GM21367 (cell line): ENCODE results near the gene GZF1.

ENCODE experiments used
- ATAC-seq: cut with Tn5 transposase; IDR thresholded peaks from one replicate; pipeline ENCODE4 v1.9.1; 2021; ENCODE audit not compliant: unreplicated experiment

GZF1 gene

GRCh38 chr20:23404196-23404595 is 42.2 kb downstream of the GZF1 start:
- ATAC-seq: no peak

DNA sequence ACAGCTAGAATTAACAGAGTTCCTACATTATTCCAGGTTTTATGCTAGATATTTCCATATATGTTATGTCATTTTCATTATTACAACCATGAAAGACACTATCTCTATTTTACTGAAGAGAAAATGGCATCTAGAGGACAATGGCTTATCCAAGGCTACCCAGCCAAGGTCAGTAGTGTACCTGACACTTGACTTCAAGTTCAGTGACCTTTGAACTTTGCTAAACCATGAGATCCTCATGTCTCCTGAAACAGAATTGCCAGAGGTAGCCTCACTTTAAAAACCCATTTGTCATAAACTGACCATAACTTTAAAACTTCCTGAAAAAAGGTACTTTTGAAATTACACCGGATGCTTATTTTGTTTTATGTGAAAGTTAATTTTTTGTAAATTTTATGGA is 44.9 kb downstream of the GZF1 start:
- no peak for ATAC-seq

GRCh38 chr20:23407781-23408464 is 45.9 kb downstream of the GZF1 start:
- ATAC-seq: peak; percentile 76

DNA sequence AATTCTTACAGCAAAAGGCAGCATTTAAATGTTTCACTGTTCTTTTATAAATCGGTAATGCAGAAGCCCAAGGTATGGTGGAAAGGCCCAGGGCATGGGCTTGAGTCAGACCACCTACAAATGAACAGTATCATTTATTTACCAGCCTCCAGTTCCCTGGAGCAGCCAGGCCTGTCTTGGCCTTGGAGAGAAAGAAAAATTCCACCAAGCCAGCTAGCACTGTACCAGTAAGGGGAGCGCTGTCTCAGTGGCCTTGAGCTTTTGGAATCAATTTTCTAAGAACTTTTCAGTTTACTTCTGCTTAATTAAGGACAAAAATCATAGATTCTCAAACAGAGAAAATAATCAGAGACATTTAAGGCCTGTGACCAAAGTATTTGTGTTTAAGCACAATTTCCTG is 47.0 kb downstream of the GZF1 start:
- no peak for ATAC-seq

GRCh38 chr20:23409800-23410199 is 47.8 kb downstream of the GZF1 start:
- ATAC-seq: no peak

DNA sequence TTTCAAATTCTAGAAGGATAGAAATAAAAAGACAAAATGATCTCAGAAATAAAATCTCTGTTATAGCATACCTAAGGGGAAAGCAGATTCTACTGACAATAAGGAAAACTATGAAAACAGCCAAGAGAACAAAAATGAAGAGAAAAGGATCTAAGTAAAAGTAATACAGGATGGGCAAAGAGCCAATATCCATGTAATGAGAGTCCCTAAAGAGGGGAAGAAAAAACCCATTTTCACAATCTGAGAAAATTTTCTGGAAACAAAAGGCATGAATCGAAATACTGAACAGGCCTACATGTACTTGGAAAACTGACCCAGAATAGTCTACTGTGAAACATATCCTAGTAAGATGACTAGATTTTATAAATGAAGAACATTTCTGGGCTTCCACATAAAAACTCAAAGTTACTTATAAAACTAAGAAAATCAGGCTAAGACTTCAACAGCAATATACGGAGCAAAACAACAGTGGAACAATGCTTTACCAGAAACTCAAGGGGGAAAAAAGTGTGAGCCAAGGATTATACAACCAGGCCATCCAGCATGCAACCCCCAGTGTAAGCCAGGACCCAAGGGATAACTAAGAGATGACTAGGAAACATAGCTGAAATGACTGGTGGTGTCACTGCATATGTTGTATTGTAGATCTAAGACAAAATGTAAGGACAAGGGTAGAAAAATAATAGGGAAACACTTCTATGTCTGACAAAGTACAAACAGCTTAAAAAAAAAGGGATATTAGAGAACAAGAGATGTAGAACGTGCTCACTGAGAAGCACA is 49.1 kb downstream of the GZF1 start:
- no peak for ATAC-seq

DNA sequence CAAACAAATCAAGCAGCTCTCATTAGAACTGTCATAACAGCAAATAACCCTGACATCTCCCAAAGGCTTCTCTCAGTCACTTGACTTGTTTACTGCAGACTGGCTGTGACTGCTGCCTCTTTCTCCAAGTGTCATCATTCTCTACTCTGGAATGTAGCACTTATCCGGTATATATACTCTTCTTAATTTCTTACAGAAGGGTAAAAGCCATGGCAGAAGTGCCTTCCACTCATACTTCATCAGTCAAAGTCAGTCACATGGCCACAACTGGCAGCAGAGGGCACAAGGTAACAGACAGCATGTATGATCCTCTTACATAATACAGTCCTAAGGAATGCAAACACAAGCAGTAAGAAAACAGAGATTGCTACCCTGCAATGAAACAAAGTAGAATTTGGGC is 50.0 kb downstream of the GZF1 start:
- ATAC-seq: no peak

DNA sequence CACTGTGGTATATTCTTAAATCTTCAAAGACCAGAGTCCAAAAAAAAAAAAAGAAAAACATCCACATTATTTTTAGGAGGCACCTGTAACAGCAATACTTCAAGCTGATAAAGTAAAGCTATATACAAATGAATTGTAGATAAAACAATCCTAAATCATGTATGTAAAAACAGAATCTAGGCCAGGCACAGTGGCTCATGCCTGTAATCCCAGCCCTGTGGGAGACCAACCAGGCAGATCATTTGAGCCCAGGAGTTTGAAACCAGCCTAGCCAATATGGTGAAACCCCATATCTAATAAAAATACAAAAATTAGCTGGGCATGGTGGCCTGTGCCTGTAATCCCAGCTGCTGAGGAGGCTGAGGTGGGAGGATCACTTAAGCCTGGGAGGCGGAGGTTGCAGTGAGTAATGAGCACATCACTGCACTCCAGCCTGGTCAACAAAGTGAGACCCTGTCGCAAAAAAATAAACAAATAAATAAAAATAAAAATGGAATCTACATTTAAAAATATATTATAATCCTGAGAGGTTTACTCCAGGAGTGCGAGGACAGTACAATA is 52.0 kb downstream of the GZF1 start:
- ATAC-seq: no peak

- no peak for ATAC-seq
These were observed 52.7 kb downstream of the GZF1 start for GRCh38 chr20:23414526-23415188.

GRCh38 chr20:23415555-23415954 is 53.6 kb downstream of the GZF1 start:
- no peak for ATAC-seq

DNA sequence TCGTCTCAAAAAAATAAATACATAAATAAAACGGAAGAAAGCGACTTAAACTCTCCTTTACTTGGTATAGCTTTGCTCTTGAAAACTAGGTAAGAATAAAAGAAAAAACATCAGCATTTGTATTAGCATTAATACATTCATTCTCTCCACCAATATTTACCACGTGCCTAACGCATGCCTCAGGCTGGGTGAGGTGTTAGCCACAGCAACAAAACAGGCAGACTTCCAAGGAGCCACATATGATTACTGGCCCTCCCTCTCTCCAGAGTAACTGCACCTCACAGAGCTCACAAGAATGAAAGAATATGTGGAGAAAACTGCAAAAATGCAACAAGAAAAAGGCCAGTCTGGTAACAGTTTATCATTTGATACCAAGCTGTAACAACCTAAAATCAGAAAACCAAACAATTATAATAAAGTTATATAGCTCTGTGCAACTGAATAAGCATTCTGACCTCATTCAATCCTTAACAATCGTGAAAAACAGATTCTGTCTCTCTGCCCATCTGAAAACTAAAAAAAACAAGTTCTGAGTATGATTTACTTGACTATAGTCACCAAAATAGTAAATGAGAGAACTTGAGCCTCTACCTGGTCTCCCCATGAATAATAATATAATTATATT is 54.1 kb downstream of the GZF1 start:
- ATAC-seq: no peak

DNA sequence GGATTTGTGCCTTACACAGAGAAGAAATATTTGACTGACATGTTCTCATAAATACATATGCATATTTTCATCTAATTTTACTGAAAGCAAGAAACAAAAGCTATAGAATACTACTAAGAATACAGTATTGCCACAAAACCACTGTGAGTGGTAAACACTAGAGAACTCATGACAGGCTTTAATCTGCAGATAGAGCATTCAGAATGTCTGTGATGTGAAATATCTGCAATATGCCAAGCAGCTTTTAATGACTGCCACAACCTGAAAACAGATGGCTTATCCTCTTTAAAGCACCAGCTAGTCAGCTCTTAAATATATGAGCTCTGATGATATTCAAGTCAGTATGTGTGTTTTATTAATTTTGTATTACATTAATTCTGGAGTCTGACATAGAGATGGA is 55.9 kb downstream of the GZF1 start:
- ATAC-seq: no peak

GRCh38 chr20:23419657-23419994 is 57.6 kb downstream of the GZF1 start:
- ATAC-seq: no peak

- no peak for ATAC-seq
These were observed 58.3 kb downstream of the GZF1 start for GRCh38 chr20:23419995-23420901.

GRCh38 chr20:23420943-23421931 is 59.3 kb downstream of the GZF1 start, which contains the start of gene NAPB:
Gene NAPB, minus strand, starts transcription at chr20:23421488. Its CDS starts 86 bp downstream, at chr20:23421402.
- ATAC-seq: peak; percentile 96
